Activated CD4-positive, alpha-beta T cell treated with anti-CD3 and anti-CD28 coated beads for 48 hours (primary cell): ENCODE results near the gene HLA-DQB2.
"Not testable (repeated sequence)": the region's sequence is repeated elsewhere in the genome, so short reads cannot be mapped to it uniquely, and the experiment has no call there.

Experiments used
- DNase-seq: peaks from one replicate; pipeline ENCODE4 v3.0.0-alpha.2; 2020

Gene HLA-DQB2

DNA sequence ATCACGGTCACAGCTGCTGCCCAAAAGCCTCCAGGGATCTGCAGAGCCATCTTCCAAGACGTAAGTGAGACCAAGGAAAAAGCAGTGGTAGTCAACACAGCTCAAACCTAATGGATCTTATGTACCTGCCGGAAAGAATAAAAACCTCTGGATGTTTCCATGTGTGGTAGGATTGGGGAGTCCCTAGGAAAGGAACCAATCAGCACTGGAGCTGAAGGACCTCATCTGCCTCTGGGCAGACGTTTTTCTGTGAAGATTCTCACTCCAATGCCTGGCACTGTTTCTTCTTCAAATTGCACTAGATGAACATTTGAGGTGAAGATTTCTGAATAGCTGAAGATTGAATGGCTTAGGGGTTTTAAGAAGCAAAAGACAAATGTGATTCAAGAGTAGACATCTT lies at the start of gene HLA-DQB2:
HLA-DQB2 (minus strand) TSS at position 112 of the 400 bp plus-strand sequence; CDS start at position 50, 62 bp downstream.
- no peak for DNase-seq

DNA sequence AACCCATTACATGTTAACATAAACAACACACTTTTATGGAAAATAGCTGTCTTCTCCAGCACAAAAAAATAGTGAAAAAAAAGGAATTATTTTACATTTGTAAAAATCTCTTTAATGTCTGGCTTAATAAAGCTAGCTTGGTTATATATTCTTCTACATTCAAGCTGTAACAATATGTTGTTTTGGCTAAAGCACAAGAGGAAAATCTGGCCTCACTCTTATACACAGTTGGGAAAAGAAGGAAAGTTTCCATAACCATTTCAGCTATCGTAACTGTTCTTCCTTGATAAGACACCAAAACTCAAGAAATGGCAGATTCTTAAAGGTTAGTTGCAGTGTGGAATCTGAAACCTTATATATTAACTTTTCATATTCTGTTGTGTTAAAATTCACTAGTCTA lies 45.8 kb upstream of the HLA-DQB2 start:
- no peak for DNase-seq

GRCh38 chr6:32807020-32807580 lies 43.8 kb upstream of the HLA-DQB2 start:
- DNase-seq, result no peak

DNA sequence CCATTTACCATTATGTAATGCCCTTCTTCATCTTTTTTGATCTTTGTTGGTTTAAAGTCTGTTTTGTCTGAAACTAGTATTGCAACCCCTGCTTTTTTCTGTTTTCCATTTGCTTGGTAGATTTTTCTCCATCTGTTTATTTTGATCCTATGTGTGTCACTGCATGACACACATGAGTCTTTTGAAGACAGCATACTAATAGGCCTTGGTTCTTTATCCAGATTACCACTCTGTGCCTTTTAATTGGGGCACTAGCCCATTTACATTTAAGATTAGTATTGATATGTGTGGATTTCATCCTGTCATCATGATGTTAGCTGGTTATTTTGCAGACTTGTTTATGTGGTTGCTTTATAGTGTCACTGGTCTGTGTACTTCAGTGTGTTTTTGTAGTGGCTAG lies 42.1 kb upstream of the HLA-DQB2 start:
- not testable (repeated sequence) for DNase-seq

GRCh38 chr6:32803416-32803815 lies 40.1 kb upstream of the HLA-DQB2 start:
- DNase-seq, result no peak

GRCh38 chr6:32799740-32800139 lies 36.4 kb upstream of the HLA-DQB2 start:
- DNase-seq, result no peak

- no peak for DNase-seq
Measured at GRCh38 chr6:32799168-32799567, 35.8 kb upstream of the HLA-DQB2 start.

GRCh38 chr6:32796848-32797776 lies 33.8 kb upstream of the HLA-DQB2 start:
- DNase-seq, result peak; percentile 85

DNA sequence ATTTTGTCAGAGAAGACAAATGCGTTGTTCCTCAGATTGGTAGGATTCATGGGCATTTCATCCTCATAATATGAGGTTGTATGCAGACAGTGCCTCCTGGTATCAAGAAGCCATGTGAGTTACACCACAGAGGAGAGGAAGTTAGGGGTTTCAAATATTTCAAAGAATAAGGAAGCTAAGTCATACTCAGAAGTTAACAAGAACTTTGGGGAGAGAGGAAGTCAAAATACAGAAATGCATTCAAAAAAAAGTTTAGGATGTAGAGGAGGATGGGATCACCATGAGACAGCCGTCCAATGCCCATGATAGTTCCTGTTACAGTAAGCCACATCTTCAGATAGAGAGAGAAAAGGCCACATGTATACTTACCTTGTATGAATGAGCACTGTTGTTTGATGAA lies 31.2 kb upstream of the HLA-DQB2 start:
- no peak for DNase-seq

- no peak for DNase-seq
Measured at GRCh38 chr6:32792901-32793435, 29.6 kb upstream of the HLA-DQB2 start.

DNA sequence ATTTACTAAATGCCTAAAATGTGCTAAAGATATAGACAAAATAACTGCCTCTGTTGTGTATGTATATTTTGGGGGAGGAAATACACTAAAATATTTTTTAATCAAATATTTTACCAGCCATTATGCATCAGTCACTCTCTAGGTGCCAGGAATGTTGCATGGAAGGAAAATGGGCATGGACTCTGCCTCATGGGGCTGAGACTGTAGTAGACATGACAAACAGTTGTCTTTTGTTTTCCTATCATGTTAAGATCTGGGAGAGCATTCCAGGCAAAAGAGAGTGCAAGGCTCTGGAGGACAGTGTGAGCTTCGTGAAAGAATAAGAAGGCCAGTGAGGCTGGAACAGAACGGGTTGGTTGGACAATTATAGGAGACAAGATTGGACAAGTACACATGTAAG lies 27.0 kb upstream of the HLA-DQB2 start:
- DNase-seq, result no peak

GRCh38 chr6:32785781-32786533 lies 22.6 kb upstream of the HLA-DQB2 start:
- peak; percentile 24 for DNase-seq

GRCh38 chr6:32782923-32783322 lies 19.6 kb upstream of the HLA-DQB2 start:
- not testable (repeated sequence) for DNase-seq

GRCh38 chr6:32779036-32779435 lies 15.7 kb upstream of the HLA-DQB2 start:
- DNase-seq, result no peak

GRCh38 chr6:32775071-32775470 lies 11.7 kb upstream of the HLA-DQB2 start:
- DNase-seq, result no peak

GRCh38 chr6:32774426-32774825 lies 11.1 kb upstream of the HLA-DQB2 start:
- no peak for DNase-seq

DNA sequence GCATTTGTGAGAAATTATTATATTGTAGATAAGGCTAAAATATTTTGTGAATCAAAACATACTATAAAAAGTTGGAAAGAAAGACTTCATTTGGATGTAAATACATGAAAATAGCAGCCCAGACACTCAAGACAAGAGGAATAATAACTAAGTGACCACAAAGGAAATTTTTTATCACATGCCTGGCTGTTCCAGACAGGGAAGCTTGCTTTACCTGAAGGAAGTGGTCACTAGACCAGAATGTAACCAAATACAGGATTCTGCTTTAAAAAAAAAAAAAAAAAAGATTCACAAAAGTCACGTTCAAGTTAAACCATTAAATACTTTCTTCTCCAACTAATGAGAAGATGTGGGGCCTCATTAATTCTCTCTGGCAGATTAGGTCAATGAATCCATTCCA lies 9.3 kb upstream of the HLA-DQB2 start:
- DNase-seq, result no peak

GRCh38 chr6:32764048-32764447 lies 716 bp upstream of the HLA-DQB2 start:
- DNase-seq, result no peak

GRCh38 chr6:32761548-32761947 lies 1.8 kb downstream of the HLA-DQB2 start:
- no peak for DNase-seq

GRCh38 chr6:32761072-32761471 lies 2.3 kb downstream of the HLA-DQB2 start:
- no peak for DNase-seq

DNA sequence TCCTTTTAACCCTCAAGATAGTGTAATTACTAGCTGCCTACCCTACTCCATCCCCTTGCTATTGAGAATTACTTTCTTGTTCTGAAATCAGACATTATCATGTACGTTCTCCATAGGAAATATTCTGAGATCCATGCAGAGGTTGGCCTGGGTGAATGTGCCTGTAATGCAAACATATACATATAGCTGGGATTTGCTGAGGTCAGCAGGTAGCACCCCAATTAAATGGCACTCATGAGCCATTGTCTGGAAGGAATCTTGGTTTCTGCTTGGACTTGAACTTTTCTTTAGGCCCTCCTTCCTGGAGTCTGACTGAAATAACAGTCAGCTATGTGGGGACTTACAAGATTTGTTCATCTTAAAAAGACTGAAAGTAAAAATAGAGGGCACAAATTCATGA lies 3.7 kb downstream of the HLA-DQB2 start:
- no peak for DNase-seq

GRCh38 chr6:32752580-32752979 lies 10.8 kb downstream of the HLA-DQB2 start:
- DNase-seq, result no peak

DNA sequence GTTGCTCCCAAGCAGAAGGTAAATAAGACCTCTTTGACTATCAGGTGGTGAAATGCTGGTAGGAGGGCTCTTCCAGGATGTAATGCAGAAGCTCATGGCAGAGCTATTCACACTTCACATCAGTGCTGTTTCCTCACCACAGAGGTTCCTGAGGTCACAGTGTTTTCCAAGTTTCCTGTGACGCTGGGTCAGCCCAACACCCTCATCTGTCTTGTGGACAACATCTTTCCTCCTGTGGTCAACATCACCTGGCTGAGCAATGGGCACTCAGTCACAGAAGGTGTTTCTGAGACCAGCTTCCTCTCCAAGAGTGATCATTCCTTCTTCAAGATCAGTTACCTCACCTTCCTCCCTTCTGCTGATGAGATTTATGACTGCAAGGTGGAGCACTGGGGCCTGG lies 17.7 kb downstream of the HLA-DQB2 start:
- DNase-seq, result not testable (repeated sequence)
